Left lung (tissue), 10 donors: ENCODE data around the gene PRPSAP1. TPM values are rescaled to one million over a fixed set of nuclear protein-coding genes. Genes with fewer than 3 reads are reported as not detected.

Source experiments
- ATAC-seq: fragments of 200-7000 bp; cut with Tn5 transposase; one replicate; pipeline ENCODE4 v1.9.1; 2020; ENCODE audit warnings: moderate library complexity
- DNase-seq, 4 donors: peaks; one replicate each; pipeline ENCODE4 v3.0.0-alpha.2; 2013 to 2020
- H3K27ac ChIP-seq, 2 donors: fragments of 200-600 bp; sonication (generic) in 1 of 2; one replicate each; pipeline versions ENCODE4 v1.5.0 to v1.8.0; 2020 to 2021
- H3K27me3 ChIP-seq, 2 donors: fragments of 200-600 bp; sonication (generic) in 1 of 2; one replicate each; pipeline versions ENCODE4 v1.5.0 to v1.8.0; 2020 to 2021
- H3K36me3 ChIP-seq, 2 donors: fragments of 200-600 bp; sonication (generic) in 1 of 2; one replicate each; pipeline versions ENCODE4 v1.5.0 to v1.8.0; 2020 to 2021
- H3K4me1 ChIP-seq, 2 donors: fragments of 200-600 bp; one replicate each; pipeline ENCODE4 v1.8.0; 2021
- H3K4me3 ChIP-seq, 2 donors: fragments of 200-600 bp; sonication (generic) in 1 of 2; one replicate each; pipeline versions ENCODE4 v1.5.0 to v1.8.0; 2020 to 2021; ENCODE audit warnings: mild to moderate bottlenecking in 1 of 2
- H3K9me3 ChIP-seq, 2 donors: fragments of 200-600 bp; sonication (generic) in 1 of 2; one replicate each; pipeline versions ENCODE4 v1.5.0 to v1.8.0; 2020 to 2021
- intact Hi-C, 2 donors: fragments of 100-400 bp; cut with DNase I; formaldehyde crosslinking; loops; one replicate each; pipeline versions ENCODE4 v1.11.2 to v1.14.2; 2022
- polyA plus RNA-seq, 6 donors: library from polyadenylated mRNA; unstranded; fragments of 120-200 nt; gene quantifications; one replicate each; pipeline ENCODE4 v1.2.1, GENCODE V29; 2013; ENCODE audit not compliant: insufficient read length in 6 of 6
- total RNA-seq, 2 donors: library from RNA; stranded (reverse); fragmentation: NEBNext Ultra II Directional; extraction: Animal tissue kit (Norgen Biotek cat#: 25700); gene quantifications; one replicate each; pipeline ENCODE4 v1.2.1, GENCODE V29; 2021
- TF ChIP-seq, protein P1 (sequence below), 2 donors: fragments of 200-600 bp; sonication (generic) in 1 of 2; IDR thresholded peaks; one replicate each; pipeline versions ENCODE4 v1.5.0 to v1.8.0; 2021; ENCODE audit warnings: antibody characterized with exemption in 2 of 2
- donor health status: DM: no; HTN: yes; CAD: no.
- donor health status: DM: no; HTN: no; CAD: no.

The PRPSAP1 gene
- total and polyA plus RNA-seq, 8 donors = 51.2 to 95.4 (median 81.9) TPM

DNA sequence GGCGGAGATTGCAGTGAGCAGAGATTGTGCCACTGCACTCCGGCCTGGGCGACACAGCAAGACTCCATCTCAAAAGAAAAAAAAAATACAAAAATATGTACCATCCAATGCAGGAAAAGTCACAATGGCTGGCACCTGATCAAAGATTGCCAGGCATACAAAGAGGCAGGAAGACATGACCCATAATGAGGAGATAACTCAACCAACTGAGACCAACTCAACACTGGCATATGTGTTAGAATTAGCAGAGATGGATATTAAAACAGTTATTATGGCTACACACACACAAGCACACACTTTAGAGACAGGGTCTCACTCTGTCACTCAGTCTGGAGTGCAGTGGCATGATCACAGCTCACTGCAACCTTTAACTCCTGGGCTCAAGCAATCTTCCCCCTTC is 56.3 kb downstream of the PRPSAP1 start:
- TF ChIP-seq, protein P1, sequence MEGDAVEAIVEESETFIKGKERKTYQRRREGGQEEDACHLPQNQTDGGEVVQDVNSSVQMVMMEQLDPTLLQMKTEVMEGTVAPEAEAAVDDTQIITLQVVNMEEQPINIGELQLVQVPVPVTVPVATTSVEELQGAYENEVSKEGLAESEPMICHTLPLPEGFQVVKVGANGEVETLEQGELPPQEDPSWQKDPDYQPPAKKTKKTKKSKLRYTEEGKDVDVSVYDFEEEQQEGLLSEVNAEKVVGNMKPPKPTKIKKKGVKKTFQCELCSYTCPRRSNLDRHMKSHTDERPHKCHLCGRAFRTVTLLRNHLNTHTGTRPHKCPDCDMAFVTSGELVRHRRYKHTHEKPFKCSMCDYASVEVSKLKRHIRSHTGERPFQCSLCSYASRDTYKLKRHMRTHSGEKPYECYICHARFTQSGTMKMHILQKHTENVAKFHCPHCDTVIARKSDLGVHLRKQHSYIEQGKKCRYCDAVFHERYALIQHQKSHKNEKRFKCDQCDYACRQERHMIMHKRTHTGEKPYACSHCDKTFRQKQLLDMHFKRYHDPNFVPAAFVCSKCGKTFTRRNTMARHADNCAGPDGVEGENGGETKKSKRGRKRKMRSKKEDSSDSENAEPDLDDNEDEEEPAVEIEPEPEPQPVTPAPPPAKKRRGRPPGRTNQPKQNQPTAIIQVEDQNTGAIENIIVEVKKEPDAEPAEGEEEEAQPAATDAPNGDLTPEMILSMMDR (IDR thresholded peaks at IDR 0.05) = no peak
- no peaks in the 10 kb centered on the region for H3K27me3 ChIP-seq
- peaks cover 0 to 9% of the 10 kb centered on the region in 2 donors for H3K36me3 ChIP-seq
- H3K4me1 ChIP-seq = no peaks in the 10 kb centered on the region
- H3K4me3 ChIP-seq = no peak overlapping the region
- no peaks in the 10 kb centered on the region for H3K9me3 ChIP-seq
- ATAC-seq (no peak), DNase-seq (no peak)
- H3K27ac ChIP-seq = no peak overlapping the region
- intact Hi-C loops = no loop called here

DNA sequence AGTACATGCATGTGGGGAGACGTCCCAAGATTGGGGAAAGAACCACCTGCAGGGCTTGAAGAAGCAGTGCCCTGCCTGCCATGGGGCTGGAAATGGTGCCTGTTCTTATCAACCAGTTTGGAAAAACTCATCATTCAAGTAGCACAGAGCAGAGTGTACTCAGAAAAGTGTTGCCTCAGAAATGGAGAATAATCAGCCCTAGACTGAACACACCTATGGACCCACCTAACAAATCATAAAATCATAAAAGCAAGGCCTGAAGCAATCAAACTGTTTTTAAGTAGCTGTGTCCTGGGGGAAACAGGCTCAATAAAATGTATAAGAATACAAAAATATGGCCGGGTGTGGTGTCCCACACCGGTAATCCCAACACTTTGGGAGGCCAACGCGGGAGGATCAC is 56.8 kb downstream of the PRPSAP1 start:
- no peaks in the 10 kb centered on the region for H3K4me1 ChIP-seq
- no peaks in the 10 kb centered on the region for H3K27me3 ChIP-seq
- peak in 1 of 4 donors; percentile 21 for DNase-seq
- H3K27ac ChIP-seq = no peak overlapping the region
- no peak for ATAC-seq
- no peak overlapping the region for H3K4me3 ChIP-seq
- TF ChIP-seq, protein P1 (IDR thresholded peaks at IDR 0.05) = no peak
- H3K36me3 ChIP-seq = peaks cover 0 to 9% of the 10 kb centered on the region in 2 donors
- H3K9me3 ChIP-seq = no peaks in the 10 kb centered on the region
- intact Hi-C loops = no loop called here

- peaks cover 0 to 15% of the 10 kb centered on the region in 2 donors for H3K36me3 ChIP-seq
- no peaks in the 10 kb centered on the region for H3K9me3 ChIP-seq
- no peak for ATAC-seq
- no peak for DNase-seq
- no peaks in the 10 kb centered on the region for H3K4me1 ChIP-seq
- intact Hi-C loops = no loop called here
- H3K27me3 ChIP-seq = no peaks in the 10 kb centered on the region
- H3K27ac ChIP-seq = no peak overlapping the region
- TF ChIP-seq, protein P1 (IDR thresholded peaks at IDR 0.05) = no peak
- H3K4me3 ChIP-seq = no peak overlapping the region
Measured at GRCh38 chr17:76296186-76296585, 57.5 kb downstream of the PRPSAP1 start.

- Histone ChIP-seq H3K27me3 (no peaks in the 10 kb centered on the region), H3K9me3 (no peaks in the 10 kb centered on the region), H3K27ac (no peak overlapping the region), H3K4me1 (no peaks in the 10 kb centered on the region), H3K36me3 (peaks cover 0 to 19% of the 10 kb centered on the region in 2 donors), H3K4me3 (no peak overlapping the region)
- ATAC-seq = no peak
- TF ChIP-seq, protein P1 (IDR thresholded peaks at IDR 0.05) = no peak
- intact Hi-C loops = no loop called here
- no peak for DNase-seq
Measured at GRCh38 chr17:76293106-76293505, 60.6 kb downstream of the PRPSAP1 start.

- DNase-seq (peak in 1 of 4 donors; percentile 19), ATAC-seq (no peak)
- Histone ChIP-seq H3K9me3 (no peaks in the 10 kb centered on the region), H3K27me3 (no peaks in the 10 kb centered on the region), H3K36me3 (peaks cover 0 to 19% of the 10 kb centered on the region in 2 donors), H3K27ac (no peak overlapping the region), H3K4me1 (no peaks in the 10 kb centered on the region), H3K4me3 (no peak overlapping the region)
- TF ChIP-seq, protein P1 (IDR thresholded peaks at IDR 0.05) = no peak
- intact Hi-C loops = no loop called here
Measured at GRCh38 chr17:76292567-76292966, 61.1 kb downstream of the PRPSAP1 start.
